H1 (cell line): ENCODE results near the gene ARHGEF10L. TPM values are rescaled to one million over a fixed set of nuclear protein-coding genes. Genes with fewer than 3 reads are reported as not detected.

Source experiments
- BRCA1 ChIP-seq: IDR thresholded peaks from 2 replicates; pipeline ENCODE4 v1.6.1; 2012; ENCODE audit warnings: low read depth, low read length, improper control_type of control experiment
- CBX8 ChIP-seq: fragments of 300-800, 300-1000 bp; sonication (generic); IDR thresholded peaks from 2 replicates; pipeline ENCODE4 v1.7.1; 2016; ENCODE audit warnings: low read depth, low read length, borderline replicate concordance
- CHD1 ChIP-seq: IDR thresholded peaks from 2 replicates; pipeline ENCODE4 v1.6.1; 2012; ENCODE audit warnings: low read depth, low read length, improper control_type of control experiment
- RNF2 ChIP-seq: fragments of 200-900, 300-1000 bp; sonication (generic); IDR thresholded peaks from 2 replicates; pipeline ENCODE4 v1.7.1; 2016; ENCODE audit warnings: borderline replicate concordance, low read depth, mild to moderate bottlenecking, antibody characterized with exemption, low read length; ENCODE audit not compliant: poor library complexity, severe bottlenecking; ENCODE audit errors: missing control alignments
- SIN3A ChIP-seq, 2 experiments: IDR thresholded peaks in 1 of 2; conservative IDR thresholded peaks in 1 of 2; 2 replicates each; pipeline ENCODE4 v1.6.1; 2011 to 2012; ENCODE audit warnings: low read length in 2 of 2, improper control_type of control experiment in 1 of 2, low read depth in 1 of 2, mild to moderate bottlenecking in 1 of 2
- SRF ChIP-seq: IDR thresholded peaks from 2 replicates; pipeline ENCODE4 v1.6.1; 2011; ENCODE audit warnings: mild to moderate bottlenecking, low read depth, low read length, moderate library complexity
- USF2 ChIP-seq: IDR thresholded peaks from 2 replicates; pipeline ENCODE4 v1.6.1; 2011; ENCODE audit warnings: low read length, improper control_type of control experiment
- polyA plus RNA-seq, 7 experiments: library from polyadenylated mRNA; depleted of rRNA in 3 of 7; stranded (reverse) in 5 of 7; unstranded in 2 of 7; fragments of >200 nt in 5 of 7; fragments of 200-250 nt in 2 of 7; gene quantifications; 1 replicate in 5 of 7; 2 replicates in 1 of 7; 4 replicates in 1 of 7; pipeline versions ENCODE4 v1.2.1 to v1.2.3, GENCODE V29; 2011 to 2013; ENCODE audit warnings: missing spikeins in 2 of 7, mixed read lengths in 2 of 7
- total RNA-seq: library from RNA; stranded (reverse); fragmentation: NEBNext Ultra II Directional; extraction: Animal tissue kit (Norgen Biotek cat#: 25700); gene quantifications from 2 replicates; pipeline ENCODE4 v1.2.1, GENCODE V29; 2021
- TF ChIP-seq, protein P1 (sequence below): IDR thresholded peaks from 2 replicates; pipeline ENCODE4 v1.6.1; 2011; ENCODE audit warnings: low read depth, mild to moderate bottlenecking, low read length; ENCODE audit not compliant: insufficient read depth

ARHGEF10L gene
- total and polyA plus RNA-seq, 2 of the 8 experiments (the other 6 are each of a cell fraction or from before 2014, with no cell fraction given), result 33.6 to 39.6 TPM

DNA sequence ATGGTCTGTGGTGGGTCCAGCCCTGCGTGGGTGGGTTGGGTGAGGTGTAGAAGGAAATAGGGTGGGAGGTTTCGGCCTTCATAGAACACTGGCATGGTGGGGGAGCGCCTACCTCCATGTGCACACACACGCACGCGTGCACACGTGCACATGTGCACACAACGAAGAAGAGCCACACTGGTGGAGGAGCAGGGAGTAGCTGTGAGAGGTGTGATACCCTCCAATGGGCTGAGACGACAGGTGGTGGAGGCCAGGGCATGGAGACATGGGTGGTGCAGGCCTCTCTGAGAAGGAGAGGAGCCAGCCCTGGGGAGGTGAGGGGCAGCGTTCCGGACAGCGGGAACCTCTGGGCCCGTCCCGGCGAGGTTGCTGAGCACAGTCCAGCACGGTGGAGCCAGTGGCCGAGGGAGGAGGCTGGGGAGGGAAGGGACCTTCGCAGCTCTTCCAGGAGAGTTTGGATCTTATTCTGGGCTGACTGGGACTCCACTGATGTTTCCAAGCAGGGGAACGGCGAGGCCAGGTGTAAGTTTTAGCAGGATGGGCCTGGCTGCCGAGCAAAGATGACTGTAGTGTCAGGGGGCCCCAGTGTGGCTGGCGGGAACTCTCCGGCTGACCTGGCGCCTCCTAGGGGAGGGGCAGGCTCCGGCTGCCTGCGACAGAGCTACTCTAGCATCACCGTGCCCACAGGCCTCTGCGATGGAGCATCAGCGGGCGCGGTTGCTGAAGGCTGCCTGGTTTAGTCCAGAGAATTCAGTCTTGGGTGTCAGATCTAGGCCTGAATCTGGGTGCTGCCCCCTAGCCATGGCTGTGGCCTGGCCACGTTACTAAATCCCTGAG, 107.2 kb downstream of the ARHGEF10L start (continued):
- TF ChIP-seq USF2 (no peak), RNF2 (no peak), SIN3A (conservative IDR thresholded peaks at IDR 0.05 in 1 of 2, IDR thresholded peaks at IDR 0.05 in 1 of 2; ENCODE audit: low read depth in 1 of 2, low read length in 2 of 2) (no peak), BRCA1 (no peak), SRF (no peak), CBX8 (no peak), CHD1 (no peak)
- TF ChIP-seq, protein P1, sequence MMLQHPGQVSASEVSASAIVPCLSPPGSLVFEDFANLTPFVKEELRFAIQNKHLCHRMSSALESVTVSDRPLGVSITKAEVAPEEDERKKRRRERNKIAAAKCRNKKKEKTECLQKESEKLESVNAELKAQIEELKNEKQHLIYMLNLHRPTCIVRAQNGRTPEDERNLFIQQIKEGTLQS, result no peak
